Measurements from ENCODE around the gene GPC6. TPM values are rescaled to one million over a fixed set of nuclear protein-coding genes. Genes with fewer than 3 reads are reported as not detected.

GPC6 gene
- total RNA-seq, 1 donor from 2014 or later = not detected

DNA sequence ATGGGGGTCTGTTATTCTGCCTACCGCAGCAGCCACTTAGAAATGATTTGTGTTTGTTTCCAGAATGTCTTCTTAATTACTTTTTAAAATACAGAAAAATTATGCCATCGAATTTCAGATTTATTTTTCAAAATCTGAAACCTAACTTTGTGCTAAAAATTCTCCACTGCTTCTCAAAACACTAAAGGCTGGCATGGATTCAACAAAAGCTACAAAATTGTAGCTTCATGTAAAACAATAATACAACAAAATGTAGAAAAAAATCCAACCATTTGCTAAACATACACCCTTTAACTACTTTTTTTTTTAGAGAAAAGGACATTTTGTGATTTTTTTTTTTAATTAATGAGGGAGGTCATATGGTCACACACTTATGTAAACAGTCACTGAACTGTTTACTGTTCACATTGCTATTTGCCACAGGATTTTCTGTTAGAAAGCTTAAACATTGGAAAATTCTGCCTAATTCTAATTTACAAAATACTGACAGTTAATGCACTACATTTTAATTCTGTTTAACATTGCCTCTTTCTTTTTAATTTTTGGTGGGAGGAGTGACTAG is 646.3 kb downstream of the GPC6 start:
- peaks cover 5% of the 10 kb centered on the region for H3K9me3 Mint-ChIP-seq
- H3K27me3 Mint-ChIP-seq = no peaks in the 10 kb centered on the region
- no peaks in the 10 kb centered on the region for H3K36me3 Mint-ChIP-seq (ENCODE audit: low read depth)
- no peak overlapping the region for H3K4me3 Mint-ChIP-seq
- no peak for DNase-seq
- intact Hi-C loops (cut with micrococcal nuclease) = no loop called here
- H3K27ac Mint-ChIP-seq = no peak overlapping the region
- no peaks in the 10 kb centered on the region for H3K4me1 Mint-ChIP-seq

GRCh38 chr13:93875547-93875946 is 648.9 kb downstream of the GPC6 start:
- intact Hi-C loops (cut with micrococcal nuclease) = no loop called here
- Mint-ChIP-seq H3K4me3 (no peak overlapping the region), H3K9me3 (peaks cover 6% of the 10 kb centered on the region), H3K4me1 (no peaks in the 10 kb centered on the region), H3K27me3 (no peaks in the 10 kb centered on the region), H3K36me3 (ENCODE audit: low read depth) (no peaks in the 10 kb centered on the region), H3K27ac (no peak overlapping the region)
- DNase-seq = no peak

- peaks cover 6% of the 10 kb centered on the region for H3K9me3 Mint-ChIP-seq
- intact Hi-C loops (cut with micrococcal nuclease) = no loop called here
- H3K4me1 Mint-ChIP-seq = no peaks in the 10 kb centered on the region
- no peak overlapping the region for H3K4me3 Mint-ChIP-seq
- H3K36me3 Mint-ChIP-seq (ENCODE audit: low read depth) = no peaks in the 10 kb centered on the region
- no peaks in the 10 kb centered on the region for H3K27me3 Mint-ChIP-seq
- no peak overlapping the region for H3K27ac Mint-ChIP-seq
- DNase-seq = no peak
Observed at GRCh38 chr13:93876236-93876635, 649.6 kb downstream of the GPC6 start.

- H3K4me1 Mint-ChIP-seq = no peaks in the 10 kb centered on the region
- no peaks in the 10 kb centered on the region for H3K27me3 Mint-ChIP-seq
- no peak overlapping the region for H3K4me3 Mint-ChIP-seq
- H3K9me3 Mint-ChIP-seq = peaks cover 6% of the 10 kb centered on the region
- no peaks in the 10 kb centered on the region for H3K36me3 Mint-ChIP-seq (ENCODE audit: low read depth)
- no peak overlapping the region for H3K27ac Mint-ChIP-seq
- intact Hi-C loops (cut with micrococcal nuclease) = no loop called here
- DNase-seq = no peak
Observed at GRCh38 chr13:93878675-93879074, 652.1 kb downstream of the GPC6 start.

DNA sequence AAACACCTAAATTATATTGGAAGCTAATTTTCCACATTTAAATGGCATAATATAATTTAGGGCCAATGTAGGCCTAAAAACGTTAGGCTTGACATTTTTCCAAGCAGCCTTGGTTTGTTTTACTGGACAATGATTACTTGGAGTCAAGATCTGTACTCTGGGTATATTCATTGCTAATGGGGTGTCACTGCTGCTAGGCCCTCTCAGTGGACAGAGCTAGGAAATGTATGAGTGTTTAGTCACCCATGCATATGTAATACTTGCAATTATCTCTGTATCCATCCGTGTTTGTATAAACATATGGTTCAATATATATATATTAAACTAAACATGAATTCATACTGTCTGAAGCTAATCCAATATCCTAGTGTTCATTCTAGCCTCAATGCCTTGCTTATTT is 654.8 kb downstream of the GPC6 start:
- H3K4me1 Mint-ChIP-seq = no peaks in the 10 kb centered on the region
- H3K9me3 Mint-ChIP-seq = peaks cover 6% of the 10 kb centered on the region
- no peak overlapping the region for H3K27ac Mint-ChIP-seq
- H3K36me3 Mint-ChIP-seq (ENCODE audit: low read depth) = no peaks in the 10 kb centered on the region
- no peaks in the 10 kb centered on the region for H3K27me3 Mint-ChIP-seq
- no peak for DNase-seq
- no peak overlapping the region for H3K4me3 Mint-ChIP-seq
- intact Hi-C loops (cut with micrococcal nuclease) = no loop called here

- intact Hi-C loops (cut with micrococcal nuclease) = no loop called here
- H3K4me1 Mint-ChIP-seq = no peaks in the 10 kb centered on the region
- no peaks in the 10 kb centered on the region for H3K27me3 Mint-ChIP-seq
Observed at GRCh38 chr13:93882086-93882651, 655.6 kb downstream of the GPC6 start.

DNA sequence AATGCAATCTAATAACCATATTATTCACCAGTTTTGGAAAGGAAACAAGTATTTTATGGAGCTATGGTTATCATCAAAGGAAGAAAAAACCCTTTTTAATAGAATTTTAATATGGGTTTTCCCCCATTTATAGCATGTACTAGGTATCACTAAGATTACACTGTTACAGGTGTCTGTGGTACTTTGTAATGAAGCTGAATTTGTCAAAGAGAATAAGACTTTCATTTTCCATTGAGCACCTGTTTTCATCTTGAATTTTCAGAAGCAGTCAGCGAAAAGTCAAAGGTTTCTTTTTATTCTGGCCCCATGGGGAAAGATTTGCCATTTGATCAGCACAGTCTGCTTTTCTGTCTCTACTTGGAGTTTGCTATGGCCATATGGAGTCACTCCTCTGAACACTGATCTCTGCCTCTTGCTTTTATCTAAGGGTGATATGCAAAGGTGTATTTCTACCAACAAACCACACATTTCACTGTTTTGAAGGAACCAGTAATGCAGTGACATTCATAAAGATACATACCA is 662.9 kb downstream of the GPC6 start:
- Mint-ChIP-seq H3K9me3 (no peaks in the 10 kb centered on the region), H3K4me1 (no peaks in the 10 kb centered on the region), H3K27me3 (no peaks in the 10 kb centered on the region), H3K36me3 (ENCODE audit: low read depth) (no peaks in the 10 kb centered on the region), H3K27ac (no peak overlapping the region), H3K4me3 (no peak overlapping the region)
- intact Hi-C loops (cut with micrococcal nuclease) = no loop called here
- DNase-seq = no peak

More at GRCh38 chr13:93882086-93882651, 655.6 kb downstream of the GPC6 start:
- no peaks in the 10 kb centered on the region for H3K36me3 Mint-ChIP-seq (ENCODE audit: low read depth)
- H3K27ac Mint-ChIP-seq = no peak overlapping the region
- H3K4me3 Mint-ChIP-seq = no peak overlapping the region
- DNase-seq = no peak
- H3K9me3 Mint-ChIP-seq = peaks cover 6% of the 10 kb centered on the region

GRCh38 chr13:93899981-93900380 is 673.4 kb downstream of the GPC6 start:
- DNase-seq = no peak
- no peaks in the 10 kb centered on the region for H3K36me3 Mint-ChIP-seq (ENCODE audit: low read depth)
- H3K9me3 Mint-ChIP-seq = no peaks in the 10 kb centered on the region
- H3K4me1 Mint-ChIP-seq = no peaks in the 10 kb centered on the region
- no peak overlapping the region for H3K4me3 Mint-ChIP-seq
- intact Hi-C loops (cut with micrococcal nuclease) = no loop called here
- no peak overlapping the region for H3K27ac Mint-ChIP-seq
- H3K27me3 Mint-ChIP-seq = no peaks in the 10 kb centered on the region

GRCh38 chr13:93900731-93901130 is 674.1 kb downstream of the GPC6 start:
- intact Hi-C loops (cut with micrococcal nuclease) = no loop called here
- Mint-ChIP-seq H3K4me1 (no peaks in the 10 kb centered on the region), H3K27me3 (no peaks in the 10 kb centered on the region), H3K36me3 (ENCODE audit: low read depth) (no peaks in the 10 kb centered on the region), H3K27ac (no peak overlapping the region), H3K4me3 (no peak overlapping the region), H3K9me3 (no peaks in the 10 kb centered on the region)
- no peak for DNase-seq

- Mint-ChIP-seq H3K4me3 (no peak overlapping the region), H3K27ac (no peak overlapping the region), H3K9me3 (no peaks in the 10 kb centered on the region), H3K27me3 (no peaks in the 10 kb centered on the region), H3K36me3 (ENCODE audit: low read depth) (no peaks in the 10 kb centered on the region), H3K4me1 (no peaks in the 10 kb centered on the region)
- intact Hi-C loops (cut with micrococcal nuclease) = no loop called here
- no peak for DNase-seq
Observed at GRCh38 chr13:93903909-93904308, 677.3 kb downstream of the GPC6 start.

- Mint-ChIP-seq H3K4me3 (no peak overlapping the region), H3K9me3 (no peaks in the 10 kb centered on the region), H3K4me1 (no peaks in the 10 kb centered on the region), H3K36me3 (ENCODE audit: low read depth) (no peaks in the 10 kb centered on the region), H3K27me3 (no peaks in the 10 kb centered on the region), H3K27ac (no peak overlapping the region)
- no peak for DNase-seq
- intact Hi-C loops (cut with micrococcal nuclease) = no loop called here
Observed at GRCh38 chr13:93915269-93915809, 688.7 kb downstream of the GPC6 start.

GRCh38 chr13:93922063-93922855 is 695.7 kb downstream of the GPC6 start:
- Mint-ChIP-seq H3K27me3 (no peaks in the 10 kb centered on the region), H3K4me1 (no peaks in the 10 kb centered on the region), H3K9me3 (no peaks in the 10 kb centered on the region), H3K36me3 (ENCODE audit: low read depth) (no peaks in the 10 kb centered on the region), H3K4me3 (no peak overlapping the region), H3K27ac (no peak overlapping the region)
- DNase-seq = no peak
- intact Hi-C loops (cut with micrococcal nuclease) = no loop called here

GRCh38 chr13:93925990-93926389 is 699.4 kb downstream of the GPC6 start:
- no peak for DNase-seq
- Mint-ChIP-seq H3K27ac (no peak overlapping the region), H3K9me3 (no peaks in the 10 kb centered on the region), H3K4me3 (no peak overlapping the region), H3K4me1 (no peaks in the 10 kb centered on the region), H3K27me3 (no peaks in the 10 kb centered on the region), H3K36me3 (ENCODE audit: low read depth) (no peaks in the 10 kb centered on the region)
- intact Hi-C loops (cut with micrococcal nuclease) = no loop called here

- no peaks in the 10 kb centered on the region for H3K4me1 Mint-ChIP-seq
- no peaks in the 10 kb centered on the region for H3K9me3 Mint-ChIP-seq
- no peaks in the 10 kb centered on the region for H3K36me3 Mint-ChIP-seq (ENCODE audit: low read depth)
- DNase-seq = no peak
- intact Hi-C loops (cut with micrococcal nuclease) = no loop called here
- H3K27me3 Mint-ChIP-seq = no peaks in the 10 kb centered on the region
- H3K27ac Mint-ChIP-seq = no peak overlapping the region
- no peak overlapping the region for H3K4me3 Mint-ChIP-seq
Observed at GRCh38 chr13:93926425-93926824, 699.8 kb downstream of the GPC6 start.

Measured in activated CD4-positive, alpha-beta T cell treated with anti-CD3 and anti-CD28 coated beads, Interleukin-2, amount 10 ng/mL, durations not matched to agents 24 days and 14 days (primary cell).